HL-60 (cell line): ENCODE results near the gene WRAP73.

ENCODE experiments used
- POLR2AphosphoS5 ChIP-seq: IDR thresholded peaks from 2 replicates; pipeline ENCODE4 v1.6.1; 2012; ENCODE audit warnings: low read depth
- TF ChIP-seq, protein P1 (sequence below): IDR thresholded peaks from 2 replicates; pipeline ENCODE4 v1.6.1; 2012; ENCODE audit warnings: low read depth; ENCODE audit not compliant: insufficient replicate concordance
- TF ChIP-seq, protein P2 (sequence below): IDR thresholded peaks from one replicate; pipeline ENCODE4 v1.5.1; 2011; ENCODE audit warnings: low read length, control low read depth, inconsistent platforms; ENCODE audit not compliant: insufficient read depth

DNA sequence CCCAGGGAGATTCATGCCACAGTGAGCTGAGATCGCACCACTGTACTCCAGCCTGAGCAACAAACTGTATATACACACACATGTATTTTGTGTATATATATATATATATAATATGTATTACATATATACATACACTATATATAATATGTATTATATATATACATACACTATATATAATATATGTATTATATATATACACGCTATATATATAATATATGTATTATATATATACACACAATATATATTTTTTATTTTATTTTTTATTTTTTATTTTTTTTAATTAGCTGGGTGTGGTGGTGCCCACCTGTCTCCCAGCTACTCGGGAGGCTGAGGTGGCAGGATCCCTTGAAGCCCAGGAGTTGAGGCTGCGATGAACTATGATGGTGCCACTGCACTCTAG, 11.7 kb upstream of the WRAP73 start:
- TF ChIP-seq POLR2AphosphoS5, result no peak
- TF ChIP-seq, protein P1, sequence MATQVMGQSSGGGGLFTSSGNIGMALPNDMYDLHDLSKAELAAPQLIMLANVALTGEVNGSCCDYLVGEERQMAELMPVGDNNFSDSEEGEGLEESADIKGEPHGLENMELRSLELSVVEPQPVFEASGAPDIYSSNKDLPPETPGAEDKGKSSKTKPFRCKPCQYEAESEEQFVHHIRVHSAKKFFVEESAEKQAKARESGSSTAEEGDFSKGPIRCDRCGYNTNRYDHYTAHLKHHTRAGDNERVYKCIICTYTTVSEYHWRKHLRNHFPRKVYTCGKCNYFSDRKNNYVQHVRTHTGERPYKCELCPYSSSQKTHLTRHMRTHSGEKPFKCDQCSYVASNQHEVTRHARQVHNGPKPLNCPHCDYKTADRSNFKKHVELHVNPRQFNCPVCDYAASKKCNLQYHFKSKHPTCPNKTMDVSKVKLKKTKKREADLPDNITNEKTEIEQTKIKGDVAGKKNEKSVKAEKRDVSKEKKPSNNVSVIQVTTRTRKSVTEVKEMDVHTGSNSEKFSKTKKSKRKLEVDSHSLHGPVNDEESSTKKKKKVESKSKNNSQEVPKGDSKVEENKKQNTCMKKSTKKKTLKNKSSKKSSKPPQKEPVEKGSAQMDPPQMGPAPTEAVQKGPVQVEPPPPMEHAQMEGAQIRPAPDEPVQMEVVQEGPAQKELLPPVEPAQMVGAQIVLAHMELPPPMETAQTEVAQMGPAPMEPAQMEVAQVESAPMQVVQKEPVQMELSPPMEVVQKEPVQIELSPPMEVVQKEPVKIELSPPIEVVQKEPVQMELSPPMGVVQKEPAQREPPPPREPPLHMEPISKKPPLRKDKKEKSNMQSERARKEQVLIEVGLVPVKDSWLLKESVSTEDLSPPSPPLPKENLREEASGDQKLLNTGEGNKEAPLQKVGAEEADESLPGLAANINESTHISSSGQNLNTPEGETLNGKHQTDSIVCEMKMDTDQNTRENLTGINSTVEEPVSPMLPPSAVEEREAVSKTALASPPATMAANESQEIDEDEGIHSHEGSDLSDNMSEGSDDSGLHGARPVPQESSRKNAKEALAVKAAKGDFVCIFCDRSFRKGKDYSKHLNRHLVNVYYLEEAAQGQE, result no peak
- TF ChIP-seq, protein P2, sequence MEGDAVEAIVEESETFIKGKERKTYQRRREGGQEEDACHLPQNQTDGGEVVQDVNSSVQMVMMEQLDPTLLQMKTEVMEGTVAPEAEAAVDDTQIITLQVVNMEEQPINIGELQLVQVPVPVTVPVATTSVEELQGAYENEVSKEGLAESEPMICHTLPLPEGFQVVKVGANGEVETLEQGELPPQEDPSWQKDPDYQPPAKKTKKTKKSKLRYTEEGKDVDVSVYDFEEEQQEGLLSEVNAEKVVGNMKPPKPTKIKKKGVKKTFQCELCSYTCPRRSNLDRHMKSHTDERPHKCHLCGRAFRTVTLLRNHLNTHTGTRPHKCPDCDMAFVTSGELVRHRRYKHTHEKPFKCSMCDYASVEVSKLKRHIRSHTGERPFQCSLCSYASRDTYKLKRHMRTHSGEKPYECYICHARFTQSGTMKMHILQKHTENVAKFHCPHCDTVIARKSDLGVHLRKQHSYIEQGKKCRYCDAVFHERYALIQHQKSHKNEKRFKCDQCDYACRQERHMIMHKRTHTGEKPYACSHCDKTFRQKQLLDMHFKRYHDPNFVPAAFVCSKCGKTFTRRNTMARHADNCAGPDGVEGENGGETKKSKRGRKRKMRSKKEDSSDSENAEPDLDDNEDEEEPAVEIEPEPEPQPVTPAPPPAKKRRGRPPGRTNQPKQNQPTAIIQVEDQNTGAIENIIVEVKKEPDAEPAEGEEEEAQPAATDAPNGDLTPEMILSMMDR, result no peak
